ENCODE measurements around the gene TMEM256. TPM values are rescaled to one million over a fixed set of nuclear protein-coding genes. Genes with fewer than 3 reads are reported as not detected.

Gene TMEM256
- polyA plus RNA-seq, 3 donors, result 39.2 to 81.4 (median 72.6) TPM

GRCh38 chr17:7428557-7428956, 24.7 kb upstream of the TMEM256 start, which contains the start of gene SPEM3:
Gene SPEM3, plus strand, starts transcription at chr17:7428857. Its CDS starts 46 bp downstream, at chr17:7428903.
- no peaks in the 10 kb centered on the region for H3K36me3 Mint-ChIP-seq
- no peak for DNase-seq
- no peaks in the 10 kb centered on the region for H3K4me1 Mint-ChIP-seq
- Histone ChIP-seq H3K9ac (ENCODE audit: insufficient read depth, low read length, poor library complexity, severe bottlenecking) (no peak within 1 kb of the TSS), H3K79me2 (ENCODE audit: insufficient read depth, low read length) (no peaks in the 10 kb centered on the region), H3K27me3 (ENCODE audit: control insufficient read depth in 2 of 2, insufficient read depth in 2 of 2, low read length in 2 of 2) (no peaks in the 10 kb centered on the region), H4K20me1 (ENCODE audit: insufficient read depth, low read length) (no peaks in the 10 kb centered on the region), H3K36me3 (replicated peaks in 1 of 2; ENCODE audit: control insufficient read depth in 1 of 2, insufficient read depth in 2 of 2, low read length in 2 of 2) (no peaks in the 10 kb centered on the region), H3K4me3 (replicated peaks in 1 of 3; ENCODE audit: low read depth in 2 of 3, low read length in 3 of 3) (no peak within 1 kb of the TSS), H3K4me2 (replicated peaks; ENCODE audit: extremely low read depth, low read length, poor library complexity, severe bottlenecking) (no peak within 1 kb of the TSS), H3K27ac (ENCODE audit: low read depth in 1 of 2, low read length in 2 of 2) (no peak within 1 kb of the TSS), H3K4me1 (ENCODE audit: control insufficient read depth in 1 of 2, insufficient read depth in 2 of 2, low read length in 2 of 2) (no peaks in the 10 kb centered on the region), H2AFZ (ENCODE audit: insufficient read depth, low read depth, low read length, poor library complexity, severe bottlenecking) (no peak within 1 kb of the TSS), H3K9me3 (replicated peaks in 1 of 2; ENCODE audit: control insufficient read depth in 1 of 2, insufficient read depth in 1 of 2, low read length in 2 of 2) (no peaks in the 10 kb centered on the region)
- H3K4me3 Mint-ChIP-seq, result no peak within 1 kb of the TSS
- H3K9me3 Mint-ChIP-seq, result no peaks in the 10 kb centered on the region
- intact Hi-C loops (cut with micrococcal nuclease), result no loop called here
- H3K27ac Mint-ChIP-seq, result peak within 1 kb of the TSS in 1 of 7 donors; percentile 31
- H3K27me3 Mint-ChIP-seq (ENCODE audit: low read depth in 3 of 3), result peaks cover 0 to 3% (median 2%) of the 10 kb centered on the region in 3 donors
- no peak for TF ChIP-seq CTCF (IDR thresholded peaks at IDR 0.05)
- 84% methylated on average over 4 of the region's 5 CpGs for WGBS (ENCODE audit: insufficient coverage)

- Histone ChIP-seq H2AFZ (ENCODE audit: insufficient read depth, low read depth, low read length, poor library complexity, severe bottlenecking) (no peak overlapping the region), H3K4me2 (replicated peaks; ENCODE audit: extremely low read depth, low read length, poor library complexity, severe bottlenecking) (no peak overlapping the region), H3K79me2 (ENCODE audit: insufficient read depth, low read length) (no peaks in the 10 kb centered on the region), H3K36me3 (replicated peaks in 1 of 2; ENCODE audit: control insufficient read depth in 1 of 2, insufficient read depth in 2 of 2, low read length in 2 of 2) (no peaks in the 10 kb centered on the region), H3K4me3 (replicated peaks in 1 of 3; ENCODE audit: low read depth in 2 of 3, low read length in 3 of 3) (no peak overlapping the region), H3K27ac (ENCODE audit: low read depth in 1 of 2, low read length in 2 of 2) (no peak overlapping the region), H3K4me1 (ENCODE audit: control insufficient read depth in 1 of 2, insufficient read depth in 2 of 2, low read length in 2 of 2) (no peaks in the 10 kb centered on the region), H3K9ac (ENCODE audit: insufficient read depth, low read length, poor library complexity, severe bottlenecking) (no peak overlapping the region), H3K27me3 (ENCODE audit: control insufficient read depth in 2 of 2, insufficient read depth in 2 of 2, low read length in 2 of 2) (no peaks in the 10 kb centered on the region), H3K9me3 (replicated peaks in 1 of 2; ENCODE audit: control insufficient read depth in 1 of 2, insufficient read depth in 1 of 2, low read length in 2 of 2) (no peaks in the 10 kb centered on the region), H4K20me1 (ENCODE audit: insufficient read depth, low read length) (no peaks in the 10 kb centered on the region)
- H3K9me3 Mint-ChIP-seq, result no peaks in the 10 kb centered on the region
- no peaks in the 10 kb centered on the region for H3K4me1 Mint-ChIP-seq
- H3K27ac Mint-ChIP-seq, result no peak overlapping the region
- no peak for TF ChIP-seq CTCF (IDR thresholded peaks at IDR 0.05)
- WGBS (ENCODE audit: insufficient coverage), result 94% methylated on average over 5 of the region's 7 CpGs
- intact Hi-C loops (cut with micrococcal nuclease), result no loop called here
- peaks cover 0 to 3% (median 2%) of the 10 kb centered on the region in 3 donors for H3K27me3 Mint-ChIP-seq (ENCODE audit: low read depth in 3 of 3)
- H3K36me3 Mint-ChIP-seq, result no peaks in the 10 kb centered on the region
- no peak overlapping the region for H3K4me3 Mint-ChIP-seq
- no peak for DNase-seq
Observed at GRCh38 chr17:7427549-7427948, 23.7 kb upstream of the TMEM256 start.

Data from CD14-positive monocyte (primary cell).